HepG2 (cell line): ENCODE results near the gene FAM174C. TPM values are rescaled to one million over a fixed set of nuclear protein-coding genes. Genes with fewer than 3 reads are reported as not detected.
"Not testable (repeated sequence)": the region's sequence is repeated elsewhere in the genome, so short reads cannot be mapped to it uniquely, and the experiment has no call there.

ENCODE experiments used
- HNF1B ChIP-seq: sonication (generic); formaldehyde crosslinking; IDR thresholded peaks from 2 replicates; pipeline ENCODE4 v1.5.1; 2020; ENCODE audit warnings: mild to moderate bottlenecking, moderate library complexity, missing genetic modification reagents
- HNRNPL ChIP-seq: fragments of 200-400 bp; formaldehyde crosslinking; IDR thresholded peaks from 2 replicates; pipeline ENCODE4 v1.6.1; 2017; ENCODE audit warnings: mild to moderate bottlenecking, low read depth, low read length
- KDM4B ChIP-seq: sonication (generic); formaldehyde crosslinking; IDR thresholded peaks from 2 replicates; pipeline ENCODE4 v1.4.0; 2020; ENCODE audit warnings: missing genetic modification reagents
- MAZ ChIP-seq, 2 experiments: sonication (generic) in 1 of 2; formaldehyde crosslinking in 1 of 2; IDR thresholded peaks; 2 replicates each; pipeline versions ENCODE4 v1.5.0 to v1.6.1; 2012 to 2020; ENCODE audit warnings: low read depth in 2 of 2, mild to moderate bottlenecking in 2 of 2, borderline replicate concordance in 1 of 2, improper control_type of control experiment in 1 of 2, low read length in 1 of 2, missing genetic modification reagents in 1 of 2, moderate library complexity in 1 of 2
- MED1 ChIP-seq: sonication (generic); formaldehyde crosslinking; IDR thresholded peaks from 2 replicates; pipeline ENCODE4 v1.4.0; 2020; ENCODE audit warnings: missing genetic modification reagents
- PPARG ChIP-seq: conservative IDR thresholded peaks from 2 replicates; pipeline ENCODE4 v1.6.1; 2016; ENCODE audit warnings: missing biosample characterization, missing genetic modification reagents
- ZKSCAN5 ChIP-seq: sonication (generic); formaldehyde crosslinking; IDR thresholded peaks from 2 replicates; pipeline ENCODE4 v1.5.1; 2020; ENCODE audit warnings: mild to moderate bottlenecking, missing genetic modification reagents
- ZNF326 ChIP-seq: sonication (generic); formaldehyde crosslinking; IDR thresholded peaks from 2 replicates; pipeline ENCODE4 v1.4.0; 2020; ENCODE audit warnings: missing genetic modification reagents, borderline replicate concordance
- ZNF362 ChIP-seq: sonication (generic); formaldehyde crosslinking; IDR thresholded peaks from 2 replicates; pipeline ENCODE4 v1.4.0; 2020; ENCODE audit warnings: missing genetic modification reagents, mild to moderate bottlenecking, borderline replicate concordance
- polyA plus RNA-seq, 8 experiments: library from polyadenylated mRNA; depleted of rRNA in 3 of 8; stranded (reverse) in 7 of 8; unstranded in 1 of 8; fragments of >200 nt; fragmentation: Illumina TruSeq in 4 of 8; extraction: Trizol in 4 of 8; gene quantifications; 2 replicates each; pipeline versions ENCODE4 v1.2.1 to v1.2.3, GENCODE V29; 2011 to 2016; ENCODE audit warnings: low read depth in 4 of 8, missing spikeins in 1 of 8, mixed read lengths in 1 of 8; ENCODE audit not compliant: insufficient read depth in 1 of 8
- total RNA-seq, 5 experiments: library from RNA; depleted of rRNA; stranded (reverse); fragments of >200 nt; fragmentation: Illumina TruSeq; extraction: Trizol; gene quantifications; 2 replicates each; pipeline ENCODE4 v1.2.3, GENCODE V29; 2016; ENCODE audit warnings: low read depth in 1 of 5
- TF ChIP-seq, protein P1 (sequence below): sonication (generic); formaldehyde crosslinking; IDR thresholded peaks from 2 replicates; pipeline ENCODE4 v1.4.0; 2020; ENCODE audit warnings: mild to moderate bottlenecking, missing genetic modification reagents
- TF ChIP-seq, protein P2 (sequence below): sonication (generic); formaldehyde crosslinking; IDR thresholded peaks from 2 replicates; pipeline ENCODE4 v1.4.0; 2020; ENCODE audit warnings: mild to moderate bottlenecking, missing genetic modification reagents, borderline replicate concordance

FAM174C gene
- total and polyA plus RNA-seq, 2 of the 13 experiments (the other 11 are each of a cell fraction or from before 2014, with no cell fraction given), result 19.5 to 31.3 TPM

DNA sequence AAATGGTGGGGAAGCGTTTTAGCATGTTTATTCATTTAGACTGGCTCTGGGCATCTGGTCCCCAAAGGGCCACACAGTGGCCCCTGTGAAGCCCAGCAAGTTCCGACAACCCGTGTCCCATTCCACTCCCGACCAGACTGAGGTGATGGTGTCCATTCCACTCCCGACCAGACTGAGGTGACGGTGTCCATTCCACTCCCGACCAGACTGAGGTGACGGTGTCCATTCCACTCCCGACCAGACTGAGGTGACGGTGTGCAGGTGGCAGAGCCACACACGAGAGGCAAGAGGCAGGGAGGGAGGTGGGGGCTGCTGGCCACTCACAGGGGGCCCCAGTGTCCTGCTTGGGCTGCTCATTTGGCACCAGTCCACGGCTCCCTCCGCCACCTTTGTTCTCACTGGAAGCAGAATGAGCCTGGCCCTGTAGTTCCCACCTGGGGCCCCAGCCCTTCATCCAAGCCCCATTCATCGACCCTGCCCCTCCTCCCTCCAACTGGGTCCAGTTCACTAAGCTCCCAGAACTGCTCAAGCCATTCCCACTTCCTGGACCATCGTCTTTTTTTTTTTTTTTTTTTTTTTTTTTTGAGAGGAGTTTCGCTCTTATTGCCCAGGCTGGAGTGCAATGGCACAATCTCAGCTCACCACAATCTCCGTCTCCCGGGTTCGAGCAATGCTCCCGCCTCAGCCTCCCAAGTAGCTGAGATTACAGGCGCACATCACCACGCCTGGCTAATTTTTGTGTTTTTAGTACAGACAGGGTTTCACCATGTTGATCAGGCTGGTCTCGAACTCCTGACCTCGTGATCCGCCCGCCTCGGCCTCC lies 28.9 kb upstream of the FAM174C start (continued):
- TF ChIP-seq, protein P1, sequence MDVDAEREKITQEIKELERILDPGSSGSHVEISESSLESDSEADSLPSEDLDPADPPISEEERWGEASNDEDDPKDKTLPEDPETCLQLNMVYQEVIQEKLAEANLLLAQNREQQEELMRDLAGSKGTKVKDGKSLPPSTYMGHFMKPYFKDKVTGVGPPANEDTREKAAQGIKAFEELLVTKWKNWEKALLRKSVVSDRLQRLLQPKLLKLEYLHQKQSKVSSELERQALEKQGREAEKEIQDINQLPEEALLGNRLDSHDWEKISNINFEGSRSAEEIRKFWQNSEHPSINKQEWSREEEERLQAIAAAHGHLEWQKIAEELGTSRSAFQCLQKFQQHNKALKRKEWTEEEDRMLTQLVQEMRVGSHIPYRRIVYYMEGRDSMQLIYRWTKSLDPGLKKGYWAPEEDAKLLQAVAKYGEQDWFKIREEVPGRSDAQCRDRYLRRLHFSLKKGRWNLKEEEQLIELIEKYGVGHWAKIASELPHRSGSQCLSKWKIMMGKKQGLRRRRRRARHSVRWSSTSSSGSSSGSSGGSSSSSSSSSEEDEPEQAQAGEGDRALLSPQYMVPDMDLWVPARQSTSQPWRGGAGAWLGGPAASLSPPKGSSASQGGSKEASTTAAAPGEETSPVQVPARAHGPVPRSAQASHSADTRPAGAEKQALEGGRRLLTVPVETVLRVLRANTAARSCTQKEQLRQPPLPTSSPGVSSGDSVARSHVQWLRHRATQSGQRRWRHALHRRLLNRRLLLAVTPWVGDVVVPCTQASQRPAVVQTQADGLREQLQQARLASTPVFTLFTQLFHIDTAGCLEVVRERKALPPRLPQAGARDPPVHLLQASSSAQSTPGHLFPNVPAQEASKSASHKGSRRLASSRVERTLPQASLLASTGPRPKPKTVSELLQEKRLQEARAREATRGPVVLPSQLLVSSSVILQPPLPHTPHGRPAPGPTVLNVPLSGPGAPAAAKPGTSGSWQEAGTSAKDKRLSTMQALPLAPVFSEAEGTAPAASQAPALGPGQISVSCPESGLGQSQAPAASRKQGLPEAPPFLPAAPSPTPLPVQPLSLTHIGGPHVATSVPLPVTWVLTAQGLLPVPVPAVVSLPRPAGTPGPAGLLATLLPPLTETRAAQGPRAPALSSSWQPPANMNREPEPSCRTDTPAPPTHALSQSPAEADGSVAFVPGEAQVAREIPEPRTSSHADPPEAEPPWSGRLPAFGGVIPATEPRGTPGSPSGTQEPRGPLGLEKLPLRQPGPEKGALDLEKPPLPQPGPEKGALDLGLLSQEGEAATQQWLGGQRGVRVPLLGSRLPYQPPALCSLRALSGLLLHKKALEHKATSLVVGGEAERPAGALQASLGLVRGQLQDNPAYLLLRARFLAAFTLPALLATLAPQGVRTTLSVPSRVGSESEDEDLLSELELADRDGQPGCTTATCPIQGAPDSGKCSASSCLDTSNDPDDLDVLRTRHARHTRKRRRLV (CRISPR knock-in tag), result 0 out of 2 replicates have a peak, but pooled peaks have one; percentile 13
- TF ChIP-seq HNRNPL (peak; percentile 80), HNF1B (CRISPR knock-in tag) (peak; percentile 59; the same call in 1 of the 2 replicates), MED1 (CRISPR knock-in tag) (peak; percentile 70), ZKSCAN5 (peak; percentile 87; the same call in 1 of the 2 replicates), ZNF326 (CRISPR knock-in tag) (0 out of 2 replicates have a peak, but pooled peaks have one; percentile 35), PPARG (CRISPR knock-in tag) (peak; percentile 82), ZNF362 (peak; percentile 93), MAZ (CRISPR knock-in tag; IDR thresholded peaks at IDR 0.05; ENCODE audit: low read depth) (peak; percentile 6; the same call in 1 of the 2 replicates), KDM4B (CRISPR knock-in tag) (0 out of 2 replicates have a peak, but pooled peaks have one; percentile 19)
- TF ChIP-seq, protein P2, sequence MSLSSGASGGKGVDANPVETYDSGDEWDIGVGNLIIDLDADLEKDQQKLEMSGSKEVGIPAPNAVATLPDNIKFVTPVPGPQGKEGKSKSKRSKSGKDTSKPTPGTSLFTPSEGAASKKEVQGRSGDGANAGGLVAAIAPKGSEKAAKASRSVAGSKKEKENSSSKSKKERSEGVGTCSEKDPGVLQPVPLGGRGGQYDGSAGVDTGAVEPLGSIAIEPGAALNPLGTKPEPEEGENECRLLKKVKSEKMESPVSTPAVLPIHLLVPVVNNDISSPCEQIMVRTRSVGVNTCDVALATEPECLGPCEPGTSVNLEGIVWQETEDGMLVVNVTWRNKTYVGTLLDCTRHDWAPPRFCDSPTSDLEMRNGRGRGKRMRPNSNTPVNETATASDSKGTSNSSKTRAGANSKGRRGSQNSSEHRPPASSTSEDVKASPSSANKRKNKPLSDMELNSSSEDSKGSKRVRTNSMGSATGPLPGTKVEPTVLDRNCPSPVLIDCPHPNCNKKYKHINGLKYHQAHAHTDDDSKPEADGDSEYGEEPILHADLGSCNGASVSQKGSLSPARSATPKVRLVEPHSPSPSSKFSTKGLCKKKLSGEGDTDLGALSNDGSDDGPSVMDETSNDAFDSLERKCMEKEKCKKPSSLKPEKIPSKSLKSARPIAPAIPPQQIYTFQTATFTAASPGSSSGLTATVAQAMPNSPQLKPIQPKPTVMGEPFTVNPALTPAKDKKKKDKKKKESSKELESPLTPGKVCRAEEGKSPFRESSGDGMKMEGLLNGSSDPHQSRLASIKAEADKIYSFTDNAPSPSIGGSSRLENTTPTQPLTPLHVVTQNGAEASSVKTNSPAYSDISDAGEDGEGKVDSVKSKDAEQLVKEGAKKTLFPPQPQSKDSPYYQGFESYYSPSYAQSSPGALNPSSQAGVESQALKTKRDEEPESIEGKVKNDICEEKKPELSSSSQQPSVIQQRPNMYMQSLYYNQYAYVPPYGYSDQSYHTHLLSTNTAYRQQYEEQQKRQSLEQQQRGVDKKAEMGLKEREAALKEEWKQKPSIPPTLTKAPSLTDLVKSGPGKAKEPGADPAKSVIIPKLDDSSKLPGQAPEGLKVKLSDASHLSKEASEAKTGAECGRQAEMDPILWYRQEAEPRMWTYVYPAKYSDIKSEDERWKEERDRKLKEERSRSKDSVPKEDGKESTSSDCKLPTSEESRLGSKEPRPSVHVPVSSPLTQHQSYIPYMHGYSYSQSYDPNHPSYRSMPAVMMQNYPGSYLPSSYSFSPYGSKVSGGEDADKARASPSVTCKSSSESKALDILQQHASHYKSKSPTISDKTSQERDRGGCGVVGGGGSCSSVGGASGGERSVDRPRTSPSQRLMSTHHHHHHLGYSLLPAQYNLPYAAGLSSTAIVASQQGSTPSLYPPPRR, result peak; percentile 64; the same call in 1 of the 2 replicates
- not testable (repeated sequence) for TF ChIP-seq MAZ (IDR thresholded peaks at IDR 0.05; ENCODE audit: borderline replicate concordance, low read depth, low read length)
